ENCODE data around the gene EOLA2. TPM values are rescaled to one million over a fixed set of nuclear protein-coding genes. Genes with fewer than 3 reads are reported as not detected.

EOLA2 gene
- total and polyA plus RNA-seq, 10 of the 15 experiments (the other 5 are each of a cell fraction or from before 2014, with no cell fraction given), result 23.9 to 55.8 (median 41.4) TPM

DNA sequence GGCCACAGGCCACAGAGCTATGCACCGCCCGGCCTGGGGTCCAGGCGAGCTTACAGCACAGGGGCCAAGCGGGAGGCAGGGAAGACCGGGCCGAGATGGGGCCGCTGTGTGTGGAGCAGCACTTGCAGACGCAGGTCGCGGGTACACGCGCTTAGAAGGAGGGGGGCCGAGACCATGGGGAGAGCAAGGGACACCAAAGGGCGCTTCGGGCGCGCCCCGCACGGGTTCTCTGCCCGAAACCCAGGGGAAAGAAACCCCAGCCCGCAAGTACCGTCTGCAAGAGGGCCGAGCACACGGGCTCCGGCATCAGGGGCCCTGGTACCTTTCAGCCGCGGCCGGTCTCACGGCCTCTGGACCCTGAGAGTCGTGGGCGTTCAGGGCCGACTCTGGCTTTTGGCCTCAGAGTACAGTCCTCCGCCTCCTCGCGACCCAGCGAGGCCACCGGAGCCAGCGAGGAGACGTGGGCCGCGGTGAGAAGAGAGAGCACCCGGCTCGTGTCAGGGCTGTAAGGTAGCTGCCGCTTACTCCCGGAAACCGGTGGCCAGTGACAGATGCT lies 342 bp downstream of the EOLA2 start:
- no peaks in the 10 kb centered on the region for H3K27me3 ChIP-seq (replicated peaks in 1 of 2; ENCODE audit: control insufficient read depth in 2 of 2, insufficient read depth in 2 of 2, low read length in 1 of 2)
- 45% methylated on average over 46 of the region's 46 CpGs for WGBS (ENCODE audit: insufficient coverage, insufficient replicate concordance, low lambda C conversion rate, missing lambda C conversion rate)
- BruUV-seq (replicated peaks), result no TSS peak
- in situ Hi-C loops (cut with MboI) (no loop called here), intact Hi-C loops (cut with micrococcal nuclease; ENCODE audit: unreplicated experiment) (loop anchor here (10.0 kb wide), 1 partner anchor 433 kb away; the partner anchor contains the start of gene IDS)
- peak overlapping the region; percentile 30 for H2AFZ ChIP-seq (ENCODE audit: control insufficient read depth, low read depth, low read length)
- peaks cover 11% of the 10 kb centered on the region for H3K79me2 ChIP-seq (ENCODE audit: control insufficient read depth, insufficient read depth, low read length)
- no peak for DNase-seq (ENCODE audit: low read depth, low spot score)
- H3K4me2 ChIP-seq (ENCODE audit: control insufficient read depth, insufficient read depth), result peak overlapping the region; percentile 70
- RAD21 ChIA-PET (ENCODE audit: unreplicated experiment), result interaction anchor here (1.2 to 3.9 kb wide), 4 partner anchors 22 to 398 kb away, joined by 5 to 49 read pairs (median 10); partner anchors contain the start of gene EOLA1
- POLR2A ChIA-PET, result interaction anchor here (0.8 to 3.1 kb wide), 4 partner anchors 108 to 630 kb away, joined by 3 to 34 read pairs (median 4); partner anchors contain the start of genes EOLA1 and MTM1
- no peak for FAIRE-seq
- no peaks in the 10 kb centered on the region for H3K4me1 ChIP-seq (ENCODE audit: control insufficient read depth, insufficient read depth, low read length)
- peak overlapping the region; percentile 83 for H3K4me3 ChIP-seq
- CTCF ChIA-PET, result interaction anchor here (0.8 to 1.0 kb wide), 4 partner anchors 21 to 432 kb away, joined by 3 to 5 read pairs (median 4); no protein-coding TSS in a partner anchor
- peak overlapping the region; percentile 69 for H3K27ac ChIP-seq (ENCODE audit: control insufficient read depth, insufficient read depth)
- H3K36me3 ChIP-seq (ENCODE audit: control insufficient read depth in 2 of 2, insufficient read depth in 2 of 2, low read length in 1 of 2), result peaks cover 0 to 1% of the 10 kb centered on the region in 2 experiments; a peak in 1 of 4 replicates
- no peaks in the 10 kb centered on the region for H4K20me1 ChIP-seq (ENCODE audit: control insufficient read depth, insufficient read depth)
- no peak; the same call in 2 of the 3 replicates for ATAC-seq
- peak overlapping the region; percentile 82 for H3K9ac ChIP-seq (ENCODE audit: control insufficient read depth, insufficient read depth, low read length)
- SMC1A ChIA-PET (ENCODE audit: uncharacterized antibody, unreplicated experiment), result interaction anchor here (0.9 to 1.4 kb wide), 2 partner anchors 732 to 762 kb away, joined by 3 read pairs; no protein-coding TSS in a partner anchor
- H3K9me3 ChIP-seq (replicated peaks; ENCODE audit: control insufficient read depth, insufficient read depth, low read length), result no peaks in the 10 kb centered on the region; the same call in 2 of the 3 replicates
- TF ChIP-seq TBL1XR1 (IDR thresholded peaks at IDR 0.05; ENCODE audit: low read depth, low read length), result no peak
- no peak; the same call in 1 of the 2 replicates for TF ChIP-seq NR2F1 (conservative IDR thresholded peaks at IDR 0.05)
- TF ChIP-seq, protein P1, sequence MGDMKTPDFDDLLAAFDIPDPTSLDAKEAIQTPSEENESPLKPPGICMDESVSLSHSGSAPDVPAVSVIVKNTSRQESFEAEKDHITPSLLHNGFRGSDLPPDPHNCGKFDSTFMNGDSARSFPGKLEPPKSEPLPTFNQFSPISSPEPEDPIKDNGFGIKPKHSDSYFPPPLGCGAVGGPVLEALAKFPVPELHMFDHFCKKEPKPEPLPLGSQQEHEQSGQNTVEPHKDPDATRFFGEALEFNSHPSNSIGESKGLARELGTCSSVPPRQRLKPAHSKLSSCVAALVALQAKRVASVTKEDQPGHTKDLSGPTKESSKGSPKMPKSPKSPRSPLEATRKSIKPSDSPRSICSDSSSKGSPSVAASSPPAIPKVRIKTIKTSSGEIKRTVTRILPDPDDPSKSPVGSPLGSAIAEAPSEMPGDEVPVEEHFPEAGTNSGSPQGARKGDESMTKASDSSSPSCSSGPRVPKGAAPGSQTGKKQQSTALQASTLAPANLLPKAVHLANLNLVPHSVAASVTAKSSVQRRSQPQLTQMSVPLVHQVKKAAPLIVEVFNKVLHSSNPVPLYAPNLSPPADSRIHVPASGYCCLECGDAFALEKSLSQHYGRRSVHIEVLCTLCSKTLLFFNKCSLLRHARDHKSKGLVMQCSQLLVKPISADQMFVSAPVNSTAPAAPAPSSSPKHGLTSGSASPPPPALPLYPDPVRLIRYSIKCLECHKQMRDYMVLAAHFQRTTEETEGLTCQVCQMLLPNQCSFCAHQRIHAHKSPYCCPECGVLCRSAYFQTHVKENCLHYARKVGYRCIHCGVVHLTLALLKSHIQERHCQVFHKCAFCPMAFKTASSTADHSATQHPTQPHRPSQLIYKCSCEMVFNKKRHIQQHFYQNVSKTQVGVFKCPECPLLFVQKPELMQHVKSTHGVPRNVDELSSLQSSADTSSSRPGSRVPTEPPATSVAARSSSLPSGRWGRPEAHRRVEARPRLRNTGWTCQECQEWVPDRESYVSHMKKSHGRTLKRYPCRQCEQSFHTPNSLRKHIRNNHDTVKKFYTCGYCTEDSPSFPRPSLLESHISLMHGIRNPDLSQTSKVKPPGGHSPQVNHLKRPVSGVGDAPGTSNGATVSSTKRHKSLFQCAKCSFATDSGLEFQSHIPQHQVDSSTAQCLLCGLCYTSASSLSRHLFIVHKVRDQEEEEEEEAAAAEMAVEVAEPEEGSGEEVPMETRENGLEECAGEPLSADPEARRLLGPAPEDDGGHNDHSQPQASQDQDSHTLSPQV (IDR thresholded peaks at IDR 0.05), result no peak
- no peak for TF ChIP-seq RCOR1 (conservative IDR thresholded peaks at IDR 0.05; ENCODE audit: low read depth, low read length)
- TF ChIP-seq, protein P2, sequence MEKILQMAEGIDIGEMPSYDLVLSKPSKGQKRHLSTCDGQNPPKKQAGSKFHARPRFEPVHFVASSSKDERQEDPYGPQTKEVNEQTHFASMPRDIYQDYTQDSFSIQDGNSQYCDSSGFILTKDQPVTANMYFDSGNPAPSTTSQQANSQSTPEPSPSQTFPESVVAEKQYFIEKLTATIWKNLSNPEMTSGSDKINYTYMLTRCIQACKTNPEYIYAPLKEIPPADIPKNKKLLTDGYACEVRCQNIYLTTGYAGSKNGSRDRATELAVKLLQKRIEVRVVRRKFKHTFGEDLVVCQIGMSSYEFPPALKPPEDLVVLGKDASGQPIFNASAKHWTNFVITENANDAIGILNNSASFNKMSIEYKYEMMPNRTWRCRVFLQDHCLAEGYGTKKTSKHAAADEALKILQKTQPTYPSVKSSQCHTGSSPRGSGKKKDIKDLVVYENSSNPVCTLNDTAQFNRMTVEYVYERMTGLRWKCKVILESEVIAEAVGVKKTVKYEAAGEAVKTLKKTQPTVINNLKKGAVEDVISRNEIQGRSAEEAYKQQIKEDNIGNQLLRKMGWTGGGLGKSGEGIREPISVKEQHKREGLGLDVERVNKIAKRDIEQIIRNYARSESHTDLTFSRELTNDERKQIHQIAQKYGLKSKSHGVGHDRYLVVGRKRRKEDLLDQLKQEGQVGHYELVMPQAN (conservative IDR thresholded peaks at IDR 0.05), result peak; percentile 36; the same call in 1 of the 2 replicates
- TF ChIP-seq GABPA (IDR thresholded peaks at IDR 0.05; ENCODE audit: low read depth), result no peak
- TF ChIP-seq RAD21 (IDR thresholded peaks at IDR 0.05; ENCODE audit: insufficient read depth, low read depth, low read length), result no peak
- no peak for TF ChIP-seq SREBF2 (IDR thresholded peaks at IDR 0.05; ENCODE audit: low read length)
- 0 out of 2 replicates have a peak, but pooled peaks have one; percentile 32 for TF ChIP-seq LARP7 (IDR thresholded peaks at IDR 0.05)
- no peak for TF ChIP-seq ETV6 (conservative IDR thresholded peaks at IDR 0.05 in 1 of 2, IDR thresholded peaks at IDR 0.05 in 1 of 2; ENCODE audit: borderline replicate concordance in 1 of 2, low read depth in 1 of 2)
- no peak for TF ChIP-seq ZNF207 (IDR thresholded peaks at IDR 0.05; ENCODE audit: borderline replicate concordance)
- peak; percentile 79; the same call in 1 of the 2 replicates for TF ChIP-seq POLR2AphosphoS5 (IDR thresholded peaks at IDR 0.05; ENCODE audit: low read length)
- no peak for TF ChIP-seq ZNF384 (IDR thresholded peaks at IDR 0.05; ENCODE audit: borderline replicate concordance, low read depth, low read length)
- TF ChIP-seq, protein P3, sequence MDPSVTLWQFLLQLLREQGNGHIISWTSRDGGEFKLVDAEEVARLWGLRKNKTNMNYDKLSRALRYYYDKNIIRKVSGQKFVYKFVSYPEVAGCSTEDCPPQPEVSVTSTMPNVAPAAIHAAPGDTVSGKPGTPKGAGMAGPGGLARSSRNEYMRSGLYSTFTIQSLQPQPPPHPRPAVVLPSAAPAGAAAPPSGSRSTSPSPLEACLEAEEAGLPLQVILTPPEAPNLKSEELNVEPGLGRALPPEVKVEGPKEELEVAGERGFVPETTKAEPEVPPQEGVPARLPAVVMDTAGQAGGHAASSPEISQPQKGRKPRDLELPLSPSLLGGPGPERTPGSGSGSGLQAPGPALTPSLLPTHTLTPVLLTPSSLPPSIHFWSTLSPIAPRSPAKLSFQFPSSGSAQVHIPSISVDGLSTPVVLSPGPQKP (IDR thresholded peaks at IDR 0.05; ENCODE audit: low read depth, low read length), result no peak

Measured in GM12878 (cell line).